Left renal pelvis (tissue), 4 donors: ENCODE data around the gene MYOZ2. TPM values are rescaled to one million over a fixed set of nuclear protein-coding genes. Genes with fewer than 3 reads are reported as not detected.

Experiments used
- DNase-seq, 4 donors: peaks; one replicate each; pipeline ENCODE4 v3.0.0-alpha.2; 2013; ENCODE audit warnings: low read depth in 4 of 4, low spot score in 3 of 4
- polyA plus RNA-seq, 4 donors: library from polyadenylated mRNA; unstranded; fragments of 120-200 nt; gene quantifications; one replicate each; pipeline ENCODE4 v1.2.1, GENCODE V29; 2013; ENCODE audit not compliant: insufficient read length in 4 of 4

The MYOZ2 gene
- polyA plus RNA-seq, 4 donors, result 0.16 to 0.64 (median 0.30) TPM

DNA sequence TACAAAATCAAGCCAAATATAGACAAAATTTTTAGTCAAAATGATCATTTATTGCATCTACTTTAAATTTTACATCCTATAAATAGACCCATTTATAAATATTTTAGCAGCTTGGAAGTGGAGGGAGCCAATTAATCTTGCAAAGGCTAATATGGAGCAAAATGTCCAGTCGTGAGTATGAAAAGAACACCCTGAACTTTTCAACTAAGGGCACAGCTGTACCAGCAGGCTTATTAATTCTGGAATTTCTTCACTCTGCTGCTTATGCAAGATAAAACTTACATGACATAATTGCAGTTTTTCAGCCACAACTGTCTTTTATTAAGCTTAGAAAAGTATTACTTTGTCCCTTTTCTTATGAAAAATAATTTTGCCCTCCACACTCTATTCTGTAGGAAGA, 54.0 kb downstream of the MYOZ2 start:
- DNase-seq, result no peak

DNA sequence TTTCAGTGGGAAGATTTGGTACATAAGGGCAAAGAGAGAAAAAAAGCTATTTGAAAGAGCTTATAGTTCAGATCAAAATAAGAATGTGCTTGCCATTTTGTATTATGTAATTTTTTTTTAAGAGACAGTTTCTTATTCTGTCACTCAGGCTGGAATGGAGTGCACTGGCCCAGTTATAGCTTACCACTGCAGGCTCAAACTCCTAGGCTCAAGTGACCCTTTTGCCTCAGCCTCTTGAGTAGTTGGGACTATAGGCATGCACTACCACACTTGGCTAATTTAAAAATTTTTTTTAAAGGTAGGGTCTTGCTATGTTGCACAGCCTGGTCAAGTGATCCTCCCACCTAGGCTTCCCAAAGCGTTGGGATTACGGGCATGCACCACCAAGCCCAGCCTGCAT, 54.7 kb downstream of the MYOZ2 start:
- no peak for DNase-seq

DNA sequence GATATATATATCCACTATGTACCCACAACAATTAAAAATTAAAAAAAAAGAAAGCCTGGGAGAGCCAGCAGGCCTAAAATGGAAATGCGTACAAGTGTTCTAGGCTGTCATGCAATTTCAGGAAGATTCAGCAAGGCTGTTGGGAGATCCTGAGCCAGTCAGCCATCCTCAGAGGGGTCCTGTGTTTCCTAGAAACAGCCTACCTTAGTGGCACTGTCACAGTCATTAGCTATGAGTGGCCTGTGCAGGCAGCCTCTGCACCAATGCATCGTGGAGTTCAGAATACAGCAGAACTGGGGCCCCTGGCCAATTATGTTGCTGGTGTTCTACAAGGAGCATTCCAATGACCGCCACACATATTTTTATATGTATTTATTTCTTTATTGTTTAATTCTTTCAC, 55.9 kb downstream of the MYOZ2 start:
- no peak for DNase-seq

DNA sequence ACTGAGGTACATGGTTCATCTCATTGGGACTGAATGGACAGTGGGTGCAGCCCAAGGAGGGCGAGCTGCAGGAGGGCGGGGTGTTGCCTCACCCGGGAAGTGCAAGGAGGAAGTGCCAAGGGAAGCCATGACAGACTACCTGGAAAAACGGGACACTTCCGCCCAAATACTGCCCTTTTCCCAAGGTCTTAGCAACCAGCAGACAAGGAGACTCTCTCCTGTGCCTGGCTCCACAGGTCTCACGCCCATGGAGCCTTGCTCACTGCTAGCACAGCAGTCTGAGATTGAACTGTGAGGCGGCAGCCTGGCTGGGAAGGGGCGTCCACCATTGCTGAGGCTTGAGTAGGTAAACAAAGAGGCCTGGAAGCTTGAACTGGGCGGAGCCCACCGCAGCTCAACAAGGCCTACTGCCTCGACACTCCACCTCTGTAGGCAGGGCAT, 62.2 kb downstream of the MYOZ2 start:
- no peak for DNase-seq

DNA sequence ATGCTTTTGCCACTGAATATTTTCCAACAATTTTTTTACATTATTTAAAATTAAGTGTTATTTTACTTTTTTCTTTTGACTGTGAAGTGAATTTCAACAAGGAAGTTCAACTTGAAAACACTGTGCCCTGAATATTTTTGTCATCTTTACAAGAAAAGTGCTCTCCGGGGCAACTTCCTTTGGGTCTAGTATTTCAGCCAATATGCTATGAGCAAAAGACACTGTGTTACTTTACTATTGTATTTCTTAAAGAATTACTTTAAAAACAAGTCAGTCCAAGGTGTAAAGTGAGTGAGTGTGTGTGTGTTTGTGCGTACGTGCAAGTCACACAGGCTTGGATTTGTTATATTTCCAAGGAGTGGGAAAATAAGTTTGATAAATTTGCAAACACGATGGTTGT, 69.3 kb downstream of the MYOZ2 start:
- no peak for DNase-seq

DNA sequence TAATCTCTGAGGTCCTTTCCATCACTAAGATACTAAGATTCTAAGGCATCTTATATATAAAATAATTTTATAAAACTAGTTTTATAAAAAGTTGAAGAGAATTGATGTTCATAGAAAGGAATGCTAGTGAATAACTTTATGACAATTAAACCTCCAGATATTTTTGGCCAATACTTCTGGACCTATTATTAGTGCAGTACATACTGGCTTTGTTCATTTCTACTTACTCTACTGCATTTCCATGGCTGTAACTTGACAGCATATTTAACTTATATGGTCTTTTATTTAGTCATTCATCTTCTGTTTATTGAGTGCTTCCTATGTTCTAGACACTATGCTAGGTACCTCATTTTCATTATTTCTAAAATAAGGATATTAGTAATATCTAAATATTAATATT, 70.1 kb downstream of the MYOZ2 start:
- DNase-seq, result no peak

DNA sequence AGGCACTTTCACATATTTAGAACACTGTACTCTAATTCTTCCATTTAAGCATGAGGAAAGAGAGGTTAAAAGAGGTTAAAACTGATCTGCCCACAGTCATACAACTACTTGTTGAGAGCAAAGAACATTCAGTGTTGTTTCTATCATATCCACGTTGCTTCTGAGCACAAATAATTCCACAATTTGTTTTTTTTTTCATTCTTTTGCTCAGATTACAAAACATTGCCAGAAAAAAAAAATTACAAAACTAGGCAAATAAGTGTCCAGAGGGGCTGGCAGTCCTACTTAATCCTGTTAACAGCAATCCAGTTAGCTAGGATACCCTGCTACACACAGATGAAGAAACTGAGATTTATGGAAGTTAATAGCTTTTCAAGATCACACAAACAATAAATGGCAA, 70.5 kb downstream of the MYOZ2 start:
- DNase-seq, result no peak

DNA sequence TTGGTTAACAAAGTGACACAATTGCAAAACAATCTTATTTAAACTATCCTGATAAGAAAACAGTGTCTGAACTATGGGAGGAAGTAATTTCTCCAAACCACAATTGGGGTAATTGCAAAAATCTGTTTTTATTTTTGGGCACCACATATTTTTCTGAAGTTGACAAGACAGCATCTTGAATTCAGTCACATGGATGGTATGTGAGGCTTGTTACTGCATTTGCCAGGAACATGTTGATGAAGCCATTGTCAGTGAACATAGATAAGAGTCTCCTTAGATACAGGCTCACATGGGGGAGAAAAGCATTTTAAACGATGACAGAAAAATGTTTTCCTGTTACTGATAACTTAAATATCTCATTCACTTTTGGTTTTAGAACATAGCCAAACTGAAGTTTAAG, 71.4 kb downstream of the MYOZ2 start:
- no peak for DNase-seq

DNA sequence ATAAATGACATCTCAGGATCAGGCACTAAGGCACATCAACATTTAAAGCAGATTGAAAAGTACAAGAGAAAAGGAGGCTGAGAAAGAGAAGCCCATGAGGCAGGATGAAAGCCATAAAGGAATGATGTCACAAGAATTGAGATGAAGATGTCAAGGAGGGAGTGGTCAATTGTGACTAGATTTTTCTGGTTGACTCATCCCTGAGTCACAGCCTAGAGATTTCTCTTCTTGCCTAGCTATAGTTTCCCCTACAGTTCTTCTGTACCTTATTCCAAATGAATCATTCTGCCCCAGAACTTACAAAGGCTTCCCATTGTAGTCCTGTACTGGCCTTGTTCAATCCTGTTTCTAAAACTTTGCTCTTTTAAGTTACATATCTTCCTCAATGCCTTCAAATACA, 73.4 kb downstream of the MYOZ2 start:
- DNase-seq, result no peak

DNA sequence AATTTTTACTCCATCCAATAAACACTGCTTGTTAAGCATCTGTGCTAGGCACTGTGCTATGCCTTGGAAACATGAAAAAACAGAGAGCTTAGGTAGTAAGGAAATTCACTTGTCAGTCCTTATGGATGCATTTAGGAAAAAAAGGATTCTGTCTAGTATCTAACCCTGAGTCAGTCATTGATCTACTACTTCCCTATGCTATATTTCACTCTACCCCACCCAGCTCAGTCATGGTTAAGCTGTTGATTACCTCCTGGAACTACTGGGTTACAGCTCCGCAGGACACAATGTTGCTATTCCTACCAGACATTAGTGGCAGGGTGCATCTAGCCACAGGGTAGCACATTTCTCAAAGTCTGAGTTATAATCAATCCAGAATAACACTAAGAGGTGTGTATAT, 74.0 kb downstream of the MYOZ2 start:
- DNase-seq, result no peak

DNA sequence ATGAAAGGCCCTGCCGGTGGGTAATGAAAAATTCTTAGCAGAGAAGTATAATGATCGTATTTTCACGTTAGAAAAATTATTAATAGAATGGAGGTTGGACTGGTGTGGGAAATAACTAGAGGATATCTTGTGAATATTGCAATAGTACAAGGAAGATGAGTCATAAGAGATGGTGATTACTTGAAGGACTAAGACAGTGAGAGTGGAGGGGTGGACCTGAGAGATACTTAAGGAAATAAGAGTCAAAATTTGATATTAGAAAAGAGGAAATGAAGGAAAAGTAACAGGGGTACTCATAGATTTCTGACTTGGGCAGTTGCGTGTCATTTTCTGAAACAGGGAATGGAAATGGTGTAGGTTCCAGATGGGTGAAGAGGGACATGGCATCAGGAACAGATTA, 75.1 kb downstream of the MYOZ2 start:
- DNase-seq, result no peak

DNA sequence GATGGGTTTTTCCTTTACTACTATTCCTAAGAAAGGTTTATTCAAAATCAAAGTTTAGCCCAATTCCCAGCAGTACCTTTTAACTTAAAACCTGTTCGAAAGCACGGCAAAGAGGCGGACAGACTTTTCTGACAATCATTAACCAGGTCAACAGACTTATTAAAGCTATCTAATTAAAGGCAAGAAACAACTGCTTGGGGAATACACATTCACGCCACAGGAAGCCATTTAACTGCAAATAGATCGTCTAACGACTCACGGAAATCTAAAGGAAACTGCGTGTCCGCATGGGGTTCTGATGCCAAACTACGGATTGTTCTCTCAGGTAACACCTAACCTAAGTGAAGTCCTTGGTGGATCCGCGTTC, 76.2 kb downstream of the MYOZ2 start:
- peak in 1 of 4 donors; percentile 46 for DNase-seq

DNA sequence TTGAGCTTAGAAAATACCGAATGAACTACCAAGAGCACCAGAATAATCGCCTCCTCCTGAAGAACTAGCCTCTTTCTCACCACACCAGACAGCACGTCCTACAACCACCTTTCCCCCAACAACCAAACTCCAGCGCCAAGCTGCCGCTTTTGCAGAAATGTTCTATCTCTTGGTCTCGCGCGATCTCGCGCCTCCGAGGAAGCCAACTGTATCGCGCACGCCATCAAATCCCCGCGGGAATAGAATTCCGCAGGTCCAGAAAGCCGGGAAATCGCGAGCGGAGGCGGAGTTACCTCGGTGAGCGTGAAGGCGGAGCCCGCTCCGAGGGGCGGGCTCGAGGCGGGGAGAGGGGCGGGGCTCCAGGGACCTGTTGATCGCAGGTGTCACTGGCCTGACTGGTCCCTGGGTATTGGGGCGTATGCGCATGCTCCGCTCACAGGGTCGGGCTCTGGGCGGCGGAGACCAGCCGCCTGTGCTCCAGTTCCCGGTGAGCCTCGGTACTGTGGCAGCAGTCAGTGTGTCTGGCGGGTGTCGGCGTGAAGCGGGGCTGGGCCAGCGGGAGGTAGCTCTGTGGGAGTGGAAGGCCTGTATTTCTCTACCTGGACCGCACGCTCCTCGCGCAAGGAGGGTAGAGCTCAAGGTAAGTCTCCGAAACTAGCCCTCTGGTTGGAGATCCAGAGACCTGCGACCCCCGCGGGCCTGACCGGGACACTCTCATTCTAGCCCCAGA, 76.8 kb downstream of the MYOZ2 start, which contains the start of gene USP53:
USP53 (plus strand) TSS at position 480 of the 730 bp plus-strand sequence. CDS start 27,047 bp downstream, outside the sequence.
- DNase-seq, result peak; percentile 93 to 95 (median 94)

DNA sequence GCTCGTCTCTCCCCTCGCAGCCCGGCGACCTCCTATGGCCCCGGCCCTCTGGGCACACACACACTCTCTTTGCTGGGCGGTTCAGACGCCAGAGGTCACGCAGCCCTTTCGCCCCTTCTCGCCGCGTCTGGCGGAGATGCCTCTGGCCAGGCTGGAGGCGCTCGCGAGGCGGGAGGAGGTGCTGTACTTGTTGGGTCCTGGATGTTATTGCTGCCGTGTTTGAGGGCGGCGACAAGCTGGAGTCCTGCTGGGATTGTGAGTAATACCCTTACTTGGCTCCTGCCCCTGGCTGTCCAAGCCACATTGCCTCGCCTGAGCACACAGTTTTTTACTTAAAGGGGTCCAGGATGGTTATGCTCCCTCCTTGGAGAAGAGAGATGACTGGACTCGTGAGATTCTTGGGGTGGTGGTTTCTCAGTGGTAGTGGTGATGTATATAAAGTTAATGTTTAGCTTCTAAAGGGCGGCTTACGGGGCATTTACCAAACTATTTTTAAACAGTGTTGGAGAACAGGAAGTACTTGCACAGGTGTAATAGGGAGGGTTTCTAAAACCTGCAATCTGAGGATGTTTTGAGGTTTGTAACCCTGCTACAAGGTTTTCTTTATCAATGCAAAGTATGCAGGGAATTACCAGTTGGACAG, 77.5 kb downstream of the MYOZ2 start:
- DNase-seq, result peak; percentile 42 to 52 (median 50)

DNA sequence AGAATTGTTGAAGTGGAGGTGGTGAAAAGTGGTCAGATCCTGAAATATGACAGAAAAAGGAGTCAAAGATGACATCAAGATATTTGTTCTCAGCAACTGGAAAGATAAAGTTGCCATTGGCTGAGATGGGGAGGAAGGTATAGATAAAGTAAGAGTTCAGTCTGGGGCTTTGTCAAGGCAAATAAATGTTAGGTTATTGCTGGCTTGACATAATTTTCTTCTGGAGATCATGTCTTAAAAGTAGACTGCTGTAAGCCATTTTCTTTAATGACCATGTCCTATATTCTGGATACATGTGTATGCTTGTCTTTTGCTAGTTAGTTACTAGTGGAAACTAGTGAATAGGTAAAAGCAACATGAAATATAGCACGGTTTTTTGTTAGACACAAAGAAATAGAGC, 82.5 kb downstream of the MYOZ2 start:
- no peak for DNase-seq

DNA sequence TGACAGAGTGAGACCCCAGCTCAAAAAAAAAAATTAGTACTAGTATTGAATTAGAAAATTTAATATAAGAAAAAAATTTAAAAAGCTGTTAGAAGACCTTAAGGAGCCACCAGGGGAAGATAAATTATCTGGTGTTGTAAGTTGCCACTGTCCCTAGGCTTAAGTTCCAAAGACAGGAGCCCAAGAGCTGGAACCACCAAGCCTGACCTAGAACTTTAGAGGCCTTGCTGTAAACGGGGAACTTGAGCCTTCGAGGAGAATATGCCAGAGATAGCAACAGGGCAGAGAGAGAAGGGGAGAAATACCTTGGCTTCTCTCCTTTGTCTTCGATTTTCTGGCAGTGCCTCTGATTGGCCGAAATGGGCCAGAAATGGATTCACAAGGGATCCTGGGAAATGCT, 85.8 kb downstream of the MYOZ2 start:
- DNase-seq, result no peak

DNA sequence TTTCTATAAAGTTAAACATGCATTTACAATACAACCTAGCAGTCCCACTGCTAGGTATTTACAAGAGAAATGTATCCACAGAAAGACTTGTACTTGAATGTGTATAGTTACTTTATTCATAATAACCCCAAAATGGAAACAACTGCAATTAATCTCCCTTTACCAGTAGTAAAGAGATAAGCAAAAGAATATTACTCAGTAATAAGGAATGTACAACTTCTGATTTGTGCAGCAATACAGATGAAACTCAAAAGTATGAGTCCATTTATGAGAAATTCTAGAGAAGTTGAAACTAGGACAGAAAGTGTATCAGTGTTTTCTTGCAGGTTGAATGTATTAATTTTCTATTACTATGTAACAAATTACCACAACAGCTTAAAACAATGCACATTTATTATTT, 92.1 kb downstream of the MYOZ2 start:
- DNase-seq, result no peak

DNA sequence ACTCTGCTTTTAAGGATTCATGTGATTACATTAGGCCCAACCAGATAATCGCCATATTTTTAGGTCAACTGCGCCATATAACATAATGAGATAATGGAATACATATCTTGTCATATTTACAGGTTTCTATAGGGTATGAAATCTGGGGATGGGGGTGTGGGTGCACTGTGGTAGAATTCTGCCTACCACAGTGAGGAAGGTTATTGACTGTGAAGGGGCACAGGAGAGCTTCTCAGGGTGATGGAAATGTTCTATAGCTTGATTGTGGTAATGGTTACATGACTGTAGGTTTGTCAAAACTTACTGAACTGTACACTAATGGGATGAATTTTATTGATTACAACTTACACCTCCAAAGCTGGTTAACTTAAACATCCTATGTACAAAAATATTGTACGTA, 92.8 kb downstream of the MYOZ2 start:
- DNase-seq, result no peak

DNA sequence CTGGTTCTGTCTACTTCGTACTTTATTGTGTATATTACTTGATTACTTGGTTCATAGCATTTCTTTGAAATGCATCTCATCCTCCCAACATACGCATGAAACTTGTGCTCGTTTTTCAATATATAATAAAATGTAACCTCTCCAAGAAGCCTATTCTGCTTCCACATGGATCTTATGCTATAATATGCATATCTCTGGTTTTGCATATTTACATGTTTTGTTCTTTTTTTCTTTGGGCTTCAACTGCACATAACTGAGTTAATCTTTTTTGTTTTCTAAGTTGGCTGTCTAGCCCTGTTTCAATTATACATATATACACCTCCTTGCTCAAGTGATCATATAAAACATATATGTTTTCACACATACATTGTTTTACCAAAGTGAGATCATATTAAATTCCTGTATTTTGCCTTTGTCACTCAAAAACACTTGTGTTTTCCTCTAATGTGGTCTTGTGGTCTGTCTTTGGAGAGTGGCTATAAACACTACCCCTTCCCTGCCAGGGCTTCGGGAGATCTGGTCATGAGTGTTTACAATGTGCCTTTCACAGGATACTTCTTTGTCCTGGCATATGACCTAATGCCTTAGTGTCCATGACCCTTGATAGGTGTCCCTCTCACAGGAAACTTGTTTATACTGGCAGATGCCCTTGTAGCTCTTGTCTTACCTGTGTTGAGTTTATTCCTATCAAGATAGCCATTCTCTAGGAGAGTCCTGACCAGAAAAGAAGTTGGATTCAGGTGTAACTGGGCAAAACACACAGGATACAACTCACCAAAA, 94.5 kb downstream of the MYOZ2 start:
- no peak for DNase-seq

DNA sequence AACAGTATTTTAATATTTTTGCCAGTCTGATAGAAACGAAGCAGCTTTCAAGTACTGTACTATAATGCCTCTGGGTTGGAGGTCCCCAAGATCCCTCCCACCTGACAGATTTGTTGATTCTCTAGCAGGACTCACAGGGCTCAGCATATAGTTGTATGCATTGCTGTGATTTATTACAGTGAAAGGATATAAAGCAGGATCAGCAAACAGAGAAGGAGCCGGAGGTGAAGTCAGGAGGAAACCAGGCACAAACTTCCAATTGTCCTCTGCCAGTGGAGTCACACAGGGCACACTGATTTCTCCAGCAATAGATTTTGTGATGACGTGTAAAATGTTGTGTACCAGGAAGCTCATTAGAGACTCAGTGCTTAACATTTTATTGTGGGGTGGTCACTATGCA, 95.9 kb downstream of the MYOZ2 start:
- no peak for DNase-seq

DNA sequence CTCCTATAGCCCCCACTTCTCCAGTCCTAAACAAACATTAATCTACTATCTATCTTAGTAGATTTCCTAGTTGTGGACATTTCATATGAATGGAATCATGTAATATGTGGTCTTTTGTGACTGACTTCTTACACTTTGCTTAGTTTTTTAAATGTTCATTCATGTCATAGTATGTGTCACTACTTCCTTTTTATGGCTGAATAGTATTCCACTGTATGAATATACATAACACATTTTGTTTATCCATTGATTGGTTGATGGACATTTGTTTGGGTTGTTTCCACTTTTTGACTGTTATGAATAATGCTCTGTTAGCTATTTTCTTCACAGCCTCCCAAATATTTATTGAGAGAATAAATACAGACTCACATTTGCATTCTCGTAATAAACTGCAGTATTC, 96.7 kb downstream of the MYOZ2 start:
- no peak for DNase-seq

DNA sequence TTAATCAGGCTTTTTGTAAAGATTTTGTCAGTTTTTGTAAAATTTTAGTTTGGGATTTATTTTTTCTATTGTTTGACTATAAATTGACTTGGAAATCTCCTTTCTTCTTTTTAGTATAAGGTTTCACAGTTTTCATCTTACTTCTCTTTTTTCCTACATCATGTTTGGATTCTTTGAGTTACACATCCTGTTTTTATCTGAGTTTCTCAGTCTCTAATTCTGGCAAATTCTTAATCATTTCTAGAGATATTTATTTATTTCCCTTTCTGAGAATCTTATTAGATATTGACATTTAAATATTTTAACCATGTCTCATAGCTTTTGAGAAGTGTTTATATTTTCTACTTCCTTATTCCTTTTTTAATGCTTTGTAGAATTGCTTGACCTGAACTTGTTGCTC, 97.6 kb downstream of the MYOZ2 start:
- no peak for DNase-seq
